ENCODE results near the gene MYZAP. TPM values are rescaled to one million over a fixed set of nuclear protein-coding genes. Genes with fewer than 3 reads are reported as not detected.
A peak's percentile ranks its signal among the peaks of the same experiment; 100 is the strongest.

The MYZAP gene
- total RNA-seq (2014; rRNA removed; shearing (Covaris generic)): 0.72 TPM in 1 of 2 replicates, not detected in the other

- no peaks in the 10 kb centered on the region for H3K36me3 ChIP-seq
- peaks cover 26% of the 10 kb centered on the region for H3K27me3 ChIP-seq (replicated peaks)
- no peak for DNase-seq (ENCODE audit: low read depth in 1 of 2, low spot score in 2 of 2)
- peaks cover 7% of the 10 kb centered on the region for H3K4me1 ChIP-seq (replicated peaks)
- H3K27ac ChIP-seq: no peak within 1 kb of the TSS
- no peaks in the 10 kb centered on the region for H3K9me3 ChIP-seq (replicated peaks)
- H3K4me3 ChIP-seq: peak within 1 kb of the TSS; percentile 39
Measured at GRCh38 chr15:57591822-57592367, at the start of gene MYZAP. TSS of gene MYZAP (plus strand) at chr15:57591904. CDS start at chr15:57592035, 131 bp downstream.

DNA sequence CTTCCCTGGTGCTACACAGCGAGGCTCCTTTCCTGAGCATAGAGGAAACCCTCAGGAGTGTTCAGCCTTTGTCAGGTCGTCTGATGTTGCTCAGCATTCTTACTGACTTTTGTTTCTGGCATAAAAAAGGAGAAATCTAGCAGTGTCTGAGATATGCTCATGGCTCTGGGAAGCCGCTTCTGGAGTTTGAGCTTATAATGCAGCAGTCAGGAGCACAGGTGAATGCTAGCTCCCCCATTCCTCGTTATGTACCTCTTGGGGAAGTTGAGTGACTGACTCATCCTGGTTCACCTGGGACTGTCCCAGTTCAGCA is 49.2 kb upstream of the MYZAP start:
- Histone ChIP-seq H3K4me1 (replicated peaks) (peaks cover 17% of the 10 kb centered on the region), H3K36me3 (no peaks in the 10 kb centered on the region), H3K27me3 (replicated peaks) (no peaks in the 10 kb centered on the region), H3K27ac (no peak overlapping the region), H3K9me3 (replicated peaks) (0 out of 2 replicates have a peak, but pooled peaks cover 2% of the 10 kb centered on the region), H3K4me3 (no peak overlapping the region)
- DNase-seq (ENCODE audit: low read depth in 1 of 2, low spot score in 2 of 2): no peak

DNA sequence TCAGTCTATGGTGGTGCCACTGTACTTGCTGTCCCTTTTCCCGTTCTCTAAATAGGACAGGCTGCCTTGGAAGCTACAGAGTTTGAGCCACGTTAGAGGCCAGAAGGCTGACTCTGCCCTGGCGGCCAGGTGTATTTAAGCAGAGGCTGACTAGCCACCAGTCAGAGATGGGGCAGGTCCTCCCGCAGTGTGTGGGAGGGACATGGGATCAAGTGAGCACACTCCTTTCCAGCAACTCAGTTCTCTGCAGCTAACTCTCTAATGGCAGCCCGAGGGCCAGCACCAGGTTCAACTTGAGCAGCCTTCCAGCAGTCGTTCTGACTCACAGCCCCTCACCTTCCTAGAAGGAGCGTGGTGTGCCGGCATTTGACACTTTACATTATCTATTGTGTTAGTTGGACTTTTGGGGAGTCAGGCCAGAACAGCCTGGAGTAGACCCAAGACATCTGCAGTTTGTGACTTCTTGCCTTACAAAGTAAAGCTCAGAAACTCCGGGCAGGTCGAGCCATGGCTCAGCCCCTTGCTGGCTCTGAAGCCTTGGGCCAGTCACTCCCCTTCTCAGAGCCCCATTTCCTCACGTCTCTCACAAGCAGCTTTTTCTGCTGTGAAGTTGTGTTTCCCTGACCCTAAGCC is 46.7 kb upstream of the MYZAP start:
- no peak overlapping the region for H3K4me3 ChIP-seq
- no peak for DNase-seq (ENCODE audit: low read depth in 1 of 2, low spot score in 2 of 2)
- H3K27me3 ChIP-seq (replicated peaks): no peaks in the 10 kb centered on the region
- H3K27ac ChIP-seq: no peak overlapping the region
- no peaks in the 10 kb centered on the region for H3K4me1 ChIP-seq (replicated peaks)
- no peaks in the 10 kb centered on the region for H3K36me3 ChIP-seq
- 0 out of 2 replicates have a peak, but pooled peaks cover 2% of the 10 kb centered on the region for H3K9me3 ChIP-seq (replicated peaks)

DNA sequence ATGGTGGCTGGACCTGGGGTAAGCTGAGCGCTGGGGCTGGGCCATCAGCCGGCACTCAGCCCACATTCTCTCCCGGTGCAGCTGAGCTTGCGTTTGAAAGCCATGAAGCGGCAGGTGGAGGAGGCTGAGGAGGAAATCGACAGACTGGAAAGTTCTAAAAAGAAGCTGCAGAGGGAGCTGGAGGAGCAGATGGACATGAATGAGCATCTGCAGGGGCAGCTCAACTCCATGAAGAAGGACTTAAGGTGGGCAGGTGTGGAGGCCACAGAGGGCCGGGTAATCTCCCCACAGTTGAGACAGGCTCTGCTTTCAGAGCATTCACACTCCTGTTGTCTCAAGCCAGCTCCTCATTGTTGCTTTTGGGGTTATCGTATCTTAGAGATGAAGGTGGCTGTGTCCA is 45.7 kb upstream of the MYZAP start:
- H3K4me3 ChIP-seq: no peak overlapping the region
- no peaks in the 10 kb centered on the region for H3K36me3 ChIP-seq
- H3K27ac ChIP-seq: no peak overlapping the region
- DNase-seq (ENCODE audit: low read depth in 1 of 2, low spot score in 2 of 2): no peak
- peaks cover 7% of the 10 kb centered on the region for H3K4me1 ChIP-seq (replicated peaks)
- H3K9me3 ChIP-seq (replicated peaks): no peaks in the 10 kb centered on the region
- no peaks in the 10 kb centered on the region for H3K27me3 ChIP-seq (replicated peaks)

DNA sequence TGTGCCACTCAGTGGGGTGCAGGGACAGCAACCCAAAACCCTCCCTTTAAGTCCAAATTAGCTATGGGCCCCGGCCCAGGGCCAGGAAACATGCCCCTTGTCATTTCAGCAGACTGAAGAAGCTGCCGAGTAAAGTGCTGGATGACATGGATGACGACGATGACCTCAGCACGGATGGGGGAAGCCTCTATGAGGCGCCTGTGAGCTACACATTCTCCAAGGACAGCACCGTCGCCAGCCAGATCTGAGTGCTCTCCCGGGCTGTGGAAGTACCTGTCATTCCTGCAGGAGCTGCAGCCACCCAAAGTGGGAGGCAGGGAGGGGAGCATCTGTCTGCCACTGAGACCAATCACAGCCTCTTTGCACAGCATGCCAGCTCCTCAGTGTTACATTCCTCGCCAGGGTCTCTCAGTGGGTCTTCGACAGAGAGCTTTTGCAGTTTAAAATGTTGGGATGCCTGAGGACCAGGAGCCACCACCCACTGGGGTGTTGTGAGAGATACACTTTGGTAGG is 44.4 kb upstream of the MYZAP start:
- no peaks in the 10 kb centered on the region for H3K9me3 ChIP-seq (replicated peaks)
- H3K27me3 ChIP-seq (replicated peaks): no peaks in the 10 kb centered on the region
- no peaks in the 10 kb centered on the region for H3K36me3 ChIP-seq
- DNase-seq (ENCODE audit: low read depth in 1 of 2, low spot score in 2 of 2): no peak
- no peak overlapping the region for H3K27ac ChIP-seq
- H3K4me1 ChIP-seq (replicated peaks): peaks cover 20% of the 10 kb centered on the region
- H3K4me3 ChIP-seq: no peak overlapping the region

DNA sequence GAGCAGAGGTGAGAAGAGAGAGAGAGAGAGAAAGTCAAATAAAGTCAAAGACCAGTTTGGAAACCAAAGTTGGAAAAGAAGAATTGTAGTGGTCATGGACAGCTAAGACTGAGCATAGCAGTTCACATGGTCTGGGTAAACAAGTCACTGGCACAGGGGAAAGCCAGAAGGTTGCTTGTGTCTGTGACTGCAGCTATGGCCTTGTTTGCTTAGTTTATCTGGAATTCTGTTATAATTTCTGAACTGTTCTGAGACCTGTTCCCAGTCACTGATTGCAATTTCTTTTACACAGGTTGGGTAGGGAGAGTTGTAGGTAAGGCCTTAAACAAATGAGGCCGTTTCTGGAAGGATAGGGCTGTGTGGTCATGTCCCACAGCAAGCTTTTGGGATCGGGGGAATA is 43.4 kb upstream of the MYZAP start:
- no peaks in the 10 kb centered on the region for H3K27me3 ChIP-seq (replicated peaks)

DNA sequence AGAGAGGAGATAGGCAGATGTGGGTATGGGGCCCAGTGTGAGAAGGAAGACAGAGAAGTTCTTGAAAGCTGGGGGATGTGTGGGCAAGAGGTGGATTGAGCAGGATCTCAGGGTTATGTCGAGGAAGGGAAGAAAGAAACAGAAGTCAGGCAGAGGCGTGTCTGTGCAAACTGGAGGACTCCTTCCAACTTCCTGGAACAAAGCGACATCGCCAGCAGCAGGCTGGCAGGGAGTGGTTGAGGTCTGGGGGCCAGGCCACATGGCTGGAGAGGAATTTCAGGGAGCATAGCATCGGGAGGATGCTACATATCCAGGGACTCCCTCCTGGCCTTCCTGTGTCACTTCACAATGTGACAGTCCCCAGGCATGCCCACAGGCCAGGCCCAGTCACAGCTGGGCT is 42.9 kb upstream of the MYZAP start:
- no peak for DNase-seq (ENCODE audit: low read depth in 1 of 2, low spot score in 2 of 2)
- H3K9me3 ChIP-seq (replicated peaks): no peaks in the 10 kb centered on the region
- no peaks in the 10 kb centered on the region for H3K36me3 ChIP-seq
- H3K27ac ChIP-seq: no peak overlapping the region
- H3K4me3 ChIP-seq: no peak overlapping the region
- H3K27me3 ChIP-seq (replicated peaks): no peaks in the 10 kb centered on the region
- peaks cover 26% of the 10 kb centered on the region for H3K4me1 ChIP-seq (replicated peaks)

More for the DNA sequence above, 43.4 kb upstream of the MYZAP start:
- no peak for DNase-seq (ENCODE audit: low read depth in 1 of 2, low spot score in 2 of 2)
- H3K4me3 ChIP-seq: no peak overlapping the region
- peaks cover 26% of the 10 kb centered on the region for H3K4me1 ChIP-seq (replicated peaks)
- no peaks in the 10 kb centered on the region for H3K36me3 ChIP-seq
- no peak overlapping the region for H3K27ac ChIP-seq
- no peaks in the 10 kb centered on the region for H3K9me3 ChIP-seq (replicated peaks)

- H3K27me3 ChIP-seq (replicated peaks): no peaks in the 10 kb centered on the region
- peaks cover 26% of the 10 kb centered on the region for H3K4me1 ChIP-seq (replicated peaks)
- no peaks in the 10 kb centered on the region for H3K9me3 ChIP-seq (replicated peaks)
- no peak for DNase-seq (ENCODE audit: low read depth in 1 of 2, low spot score in 2 of 2)
- H3K36me3 ChIP-seq: no peaks in the 10 kb centered on the region
- no peak overlapping the region for H3K4me3 ChIP-seq
- no peak overlapping the region for H3K27ac ChIP-seq
Measured at GRCh38 chr15:57549935-57550334, 41.8 kb upstream of the MYZAP start.

DNA sequence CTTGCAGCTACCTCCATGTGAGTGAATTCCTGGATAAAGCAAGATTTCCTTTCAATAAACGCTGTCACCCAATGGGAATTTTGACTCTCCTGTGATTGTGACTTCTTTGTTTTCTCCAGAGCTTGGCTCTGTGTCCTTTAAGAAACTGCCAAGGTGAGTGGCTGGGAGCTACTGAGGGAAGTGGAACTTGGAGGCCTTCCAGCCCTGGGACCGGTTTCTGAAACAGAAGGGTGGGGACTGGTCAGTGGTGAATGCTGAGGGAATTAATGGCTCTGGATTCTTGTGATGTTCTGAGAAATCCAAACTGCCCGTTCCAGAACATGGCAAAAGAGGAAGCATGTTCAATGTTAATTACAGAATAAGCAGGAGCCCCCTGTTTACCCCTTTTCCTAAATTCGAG is 41.1 kb upstream of the MYZAP start:
- peaks cover 31% of the 10 kb centered on the region for H3K4me1 ChIP-seq (replicated peaks)

DNA sequence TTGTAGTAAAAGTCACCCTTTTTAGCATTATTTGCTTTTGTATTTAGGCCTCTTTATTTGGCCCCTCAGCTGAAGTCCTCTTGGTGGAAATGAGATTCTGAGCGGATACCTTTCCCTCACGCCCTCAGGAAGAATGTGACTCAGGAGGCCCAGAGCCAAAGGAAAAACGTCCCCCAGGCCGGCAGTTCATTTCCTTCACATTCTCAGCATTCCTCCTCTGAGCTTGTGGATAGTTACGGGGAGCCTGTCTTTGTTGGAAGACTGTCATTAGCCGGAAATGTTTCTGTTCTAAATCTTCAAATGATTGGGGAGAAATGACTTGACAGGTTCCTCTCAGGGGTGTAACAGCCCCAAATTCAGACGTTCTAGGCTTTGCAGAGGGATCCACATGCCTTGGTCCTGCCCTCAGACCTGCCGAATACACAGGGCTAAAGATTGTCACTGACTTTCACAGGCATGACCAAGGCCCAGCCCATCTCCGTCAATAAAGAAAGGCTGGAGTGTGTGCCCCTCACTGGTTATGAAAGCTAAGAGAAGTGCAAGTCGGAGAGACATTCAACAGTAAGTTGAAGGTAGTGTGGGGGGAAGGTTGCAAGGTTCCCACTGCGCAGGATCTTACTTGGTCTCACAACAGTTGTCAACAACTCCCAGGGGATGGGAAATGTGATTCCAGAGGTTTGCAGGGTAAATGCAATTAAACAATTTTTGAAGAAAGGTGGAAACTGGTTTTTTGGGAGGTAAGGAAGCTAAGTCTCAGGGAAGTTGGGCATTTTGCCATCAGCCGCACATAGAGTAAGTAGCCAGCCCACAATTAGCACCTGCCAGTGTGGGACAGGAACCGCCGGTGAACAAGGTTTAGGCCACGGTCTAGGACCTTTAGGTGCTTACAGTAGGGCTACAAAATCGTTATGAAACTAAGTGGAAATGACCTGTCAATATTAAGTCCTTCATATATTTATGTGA is 39.7 kb upstream of the MYZAP start:
- H3K36me3 ChIP-seq: no peaks in the 10 kb centered on the region
- H3K4me1 ChIP-seq (replicated peaks): peaks cover 31% of the 10 kb centered on the region
- H3K27ac ChIP-seq: peak overlapping the region; percentile 94
- no peaks in the 10 kb centered on the region for H3K9me3 ChIP-seq (replicated peaks)
- peak; percentile 89 to 90 for DNase-seq (ENCODE audit: low read depth in 1 of 2, low spot score in 2 of 2)
- H3K27me3 ChIP-seq (replicated peaks): no peaks in the 10 kb centered on the region
- H3K4me3 ChIP-seq: no peak overlapping the region

More for the DNA sequence above, 41.1 kb upstream of the MYZAP start:
- Histone ChIP-seq H3K27ac (peak overlapping the region; percentile 94; the same call in 1 of the 2 replicates), H3K27me3 (replicated peaks) (no peaks in the 10 kb centered on the region), H3K9me3 (replicated peaks) (no peaks in the 10 kb centered on the region), H3K36me3 (no peaks in the 10 kb centered on the region), H3K4me3 (no peak overlapping the region)
- DNase-seq (ENCODE audit: low read depth in 1 of 2, low spot score in 2 of 2): no peak

GRCh38 chr15:57552678-57553334 is 38.9 kb upstream of the MYZAP start:
- Histone ChIP-seq H3K27ac (peak overlapping the region; percentile 94), H3K36me3 (no peaks in the 10 kb centered on the region)

GRCh38 chr15:57553526-57553925 is 38.2 kb upstream of the MYZAP start:
- Histone ChIP-seq H3K36me3 (no peaks in the 10 kb centered on the region), H3K4me3 (no peak overlapping the region), H3K9me3 (replicated peaks) (no peaks in the 10 kb centered on the region), H3K27ac (no peak overlapping the region), H3K4me1 (replicated peaks) (peaks cover 31% of the 10 kb centered on the region), H3K27me3 (replicated peaks) (no peaks in the 10 kb centered on the region)
- no peak for DNase-seq (ENCODE audit: low read depth in 1 of 2, low spot score in 2 of 2)

More at GRCh38 chr15:57552678-57553334, 38.9 kb upstream of the MYZAP start:
- Histone ChIP-seq H3K4me3 (no peak overlapping the region), H3K27me3 (replicated peaks) (no peaks in the 10 kb centered on the region), H3K4me1 (replicated peaks) (peaks cover 31% of the 10 kb centered on the region), H3K9me3 (replicated peaks) (no peaks in the 10 kb centered on the region)
- no peak for DNase-seq (ENCODE audit: low read depth in 1 of 2, low spot score in 2 of 2)

- Histone ChIP-seq H3K4me1 (replicated peaks) (peaks cover 31% of the 10 kb centered on the region), H3K4me3 (no peak overlapping the region), H3K9me3 (replicated peaks) (no peaks in the 10 kb centered on the region), H3K27me3 (replicated peaks) (no peaks in the 10 kb centered on the region), H3K27ac (no peak overlapping the region), H3K36me3 (no peaks in the 10 kb centered on the region)
- no peak for DNase-seq (ENCODE audit: low read depth in 1 of 2, low spot score in 2 of 2)
Measured at GRCh38 chr15:57554063-57554811, 37.5 kb upstream of the MYZAP start.
